WTC11 (cell line): ENCODE data around the gene LRMDA. TPM values are rescaled to one million over a fixed set of nuclear protein-coding genes. Genes with fewer than 3 reads are reported as not detected.

Experiments
- ATAC-seq: fragments of 200-7000 bp; cut with Tn5 transposase; 2 replicates; pipeline ENCODE4 v1.10.0; 2021; ENCODE audit warnings: mild to moderate bottlenecking, moderate library complexity
- CTCF ChIA-PET: fragments of 300-600 bp; sonication (Branson Sonifier 250); formaldehyde crosslinking; loops from one replicate; lab custom pipeline; 2021; ENCODE audit warnings: antibody characterized with exemption; lab: Charles Lee
- POLR2A ChIA-PET: fragments of 350-600 bp; sonication (Branson Sonifier 250); formaldehyde crosslinking; loops from one replicate; lab custom pipeline; 2021; ENCODE audit warnings: antibody characterized with exemption; lab: Charles Lee
- DNase-seq: peaks from one replicate; pipeline ENCODE4 v3.0.0; 2021; ENCODE audit warnings: low spot score
- H3K27ac Mint-ChIP-seq: 2 replicates; pipeline ENCODE4 v1.8.0; 2021; ENCODE audit warnings: mixed read lengths
- H3K27me3 Mint-ChIP-seq: 2 replicates; pipeline ENCODE4 v1.8.0; 2021; ENCODE audit warnings: low read depth, mild to moderate bottlenecking, moderate library complexity, mixed read lengths
- H3K36me3 Mint-ChIP-seq: 2 replicates; pipeline ENCODE4 v1.8.0; 2021; ENCODE audit warnings: mixed read lengths
- H3K4me1 Mint-ChIP-seq: 2 replicates; pipeline ENCODE4 v1.8.0; 2022; ENCODE audit warnings: mixed read lengths
- H3K4me3 Mint-ChIP-seq: 2 replicates; pipeline ENCODE4 v1.8.0; 2021; ENCODE audit warnings: mild to moderate bottlenecking, moderate library complexity, mixed read lengths
- H3K9me3 Mint-ChIP-seq: 2 replicates; pipeline ENCODE4 v1.8.0; 2021; ENCODE audit warnings: mixed read lengths
- AR ChIP-seq: fragments of 250-450 bp; sonication (Bioruptor Pico); IDR thresholded peaks from 2 replicates; pipeline ENCODE4 v1.9.0; 2021; ENCODE audit warnings: mild to moderate bottlenecking
- ATF3 ChIP-seq: sonication (generic); formaldehyde crosslinking; conservative IDR thresholded peaks from 2 replicates; pipeline ENCODE4 v1.8.1; 2022; ENCODE audit warnings: mild to moderate bottlenecking, missing genetic modification reagents
- ATF6 ChIP-seq: sonication (generic); formaldehyde crosslinking; IDR thresholded peaks from 2 replicates; pipeline ENCODE4 v1.8.1; 2023; ENCODE audit warnings: mild to moderate bottlenecking, missing genetic modification reagents
- ESRRA ChIP-seq: sonication (generic); formaldehyde crosslinking; IDR thresholded peaks from 2 replicates; pipeline ENCODE4 v1.8.1; 2022; ENCODE audit warnings: mild to moderate bottlenecking, missing genetic modification reagents, borderline replicate concordance
- ETV6 ChIP-seq: sonication (generic); formaldehyde crosslinking; IDR thresholded peaks from 2 replicates; pipeline ENCODE4 v1.8.1; 2022; ENCODE audit warnings: mild to moderate bottlenecking, missing genetic modification reagents
- FOXP1 ChIP-seq: sonication (generic); formaldehyde crosslinking; IDR thresholded peaks from 2 replicates; pipeline ENCODE4 v1.8.0; 2022; ENCODE audit warnings: missing genetic modification reagents, mild to moderate bottlenecking, moderate library complexity, borderline replicate concordance
- MAX ChIP-seq: sonication (generic); formaldehyde crosslinking; IDR thresholded peaks from 2 replicates; pipeline ENCODE4 v1.8.0; 2022; ENCODE audit warnings: mild to moderate bottlenecking, missing genetic modification reagents
- MLX ChIP-seq: sonication (generic); formaldehyde crosslinking; IDR thresholded peaks from 2 replicates; pipeline ENCODE4 v1.8.1; 2023; ENCODE audit warnings: mild to moderate bottlenecking, missing genetic modification reagents, moderate library complexity
- MYBL2 ChIP-seq: sonication (generic); formaldehyde crosslinking; IDR thresholded peaks from 2 replicates; pipeline ENCODE4 v1.8.1; 2023; ENCODE audit warnings: mild to moderate bottlenecking, moderate library complexity, missing genetic modification reagents
- NR3C1 ChIP-seq: sonication (generic); formaldehyde crosslinking; conservative IDR thresholded peaks from 2 replicates; pipeline ENCODE4 v1.8.1; 2023; ENCODE audit warnings: low read depth, mild to moderate bottlenecking, missing genetic modification reagents
- RORB ChIP-seq: fragments of 250-450 bp; sonication (Bioruptor Pico); IDR thresholded peaks from 2 replicates; pipeline ENCODE4 v1.9.0; 2021; ENCODE audit warnings: mild to moderate bottlenecking
- STAT6 ChIP-seq: sonication (generic); formaldehyde crosslinking; conservative IDR thresholded peaks from 2 replicates; pipeline ENCODE4 v1.8.1; 2023; ENCODE audit warnings: mild to moderate bottlenecking, low read depth, missing genetic modification reagents, moderate library complexity
- TEAD1 ChIP-seq: sonication (generic); formaldehyde crosslinking; IDR thresholded peaks from 2 replicates; pipeline ENCODE4 v1.8.0; 2022; ENCODE audit warnings: mild to moderate bottlenecking, missing genetic modification reagents
- TEAD4 ChIP-seq: sonication (generic); formaldehyde crosslinking; IDR thresholded peaks from 2 replicates; pipeline ENCODE4 v1.8.0; 2022; ENCODE audit warnings: mild to moderate bottlenecking, missing genetic modification reagents
- USF1 ChIP-seq: sonication (generic); formaldehyde crosslinking; IDR thresholded peaks from 2 replicates; pipeline ENCODE4 v1.8.0; 2022; ENCODE audit warnings: mild to moderate bottlenecking, missing genetic modification reagents
- ZBTB43 ChIP-seq: sonication (generic); formaldehyde crosslinking; IDR thresholded peaks from 2 replicates; pipeline ENCODE4 v1.8.1; 2023; ENCODE audit warnings: mild to moderate bottlenecking, missing genetic modification reagents
- ZNF121 ChIP-seq: sonication (generic); formaldehyde crosslinking; IDR thresholded peaks from 2 replicates; pipeline ENCODE4 v1.8.0; 2023; ENCODE audit warnings: missing genetic modification reagents
- ZNF138 ChIP-seq: sonication (generic); formaldehyde crosslinking; conservative IDR thresholded peaks from 2 replicates; pipeline ENCODE4 v1.8.1; 2022; ENCODE audit warnings: mild to moderate bottlenecking, moderate library complexity, missing genetic modification reagents
- ZNF281 ChIP-seq: sonication (generic); formaldehyde crosslinking; IDR thresholded peaks from 2 replicates; pipeline ENCODE4 v1.8.0; 2023; ENCODE audit warnings: mild to moderate bottlenecking, missing genetic modification reagents
- total RNA-seq: library from RNA; stranded (reverse); gene quantifications from 3 replicates; pipeline ENCODE4 v1.2.3, GENCODE V29; 2021

LRMDA gene
- total RNA-seq, 1 experiment from 2014 or later: 0.92 TPM

GRCh38 chr10:76043261-76043660 lies 611.8 kb downstream of the LRMDA start (continued):
- no peak for TF ChIP-seq STAT6 (CRISPR knock-in tag)
- no peak for TF ChIP-seq ZNF121 (CRISPR knock-in tag)
- TF ChIP-seq USF1 (CRISPR knock-in tag): no peak
- no peak for TF ChIP-seq ESRRA (CRISPR knock-in tag)
- TF ChIP-seq TEAD4 (CRISPR knock-in tag): no peak
- TF ChIP-seq MAX (CRISPR knock-in tag): no peak
- TF ChIP-seq ETV6 (CRISPR knock-in tag): no peak
- TF ChIP-seq FOXP1 (CRISPR knock-in tag): no peak

- no peak for ATAC-seq
- H3K9me3 Mint-ChIP-seq: peaks cover 17% of the 10 kb centered on the region
- POLR2A ChIA-PET: no interaction called here
- no peak overlapping the region for H3K4me3 Mint-ChIP-seq
- CTCF ChIA-PET: no interaction called here
- H3K36me3 Mint-ChIP-seq: peaks cover 12% of the 10 kb centered on the region
- DNase-seq: no peak
- TF ChIP-seq MYBL2 (CRISPR knock-in tag) (no peak), NR3C1 (CRISPR knock-in tag) (no peak), ESRRA (CRISPR knock-in tag) (no peak), MLX (CRISPR knock-in tag) (no peak), ZNF138 (CRISPR knock-in tag) (no peak), RORB (no peak)
- no peak overlapping the region for H3K27ac Mint-ChIP-seq
- peaks cover 6% of the 10 kb centered on the region for H3K27me3 Mint-ChIP-seq
- H3K4me1 Mint-ChIP-seq: peaks cover 8% of the 10 kb centered on the region
These were observed 613.3 kb downstream of the LRMDA start for GRCh38 chr10:76044751-76045150.

GRCh38 chr10:76045174-76045573 lies 613.8 kb downstream of the LRMDA start:
- no peak for DNase-seq
- Mint-ChIP-seq H3K27ac (no peak overlapping the region), H3K4me1 (peaks cover 8% of the 10 kb centered on the region), H3K27me3 (peaks cover 6% of the 10 kb centered on the region), H3K36me3 (peaks cover 8% of the 10 kb centered on the region), H3K9me3 (peaks cover 13% of the 10 kb centered on the region), H3K4me3 (no peak overlapping the region)
- POLR2A ChIA-PET: no interaction called here
- no peak for ATAC-seq
- CTCF ChIA-PET: interaction anchor here (1.0 kb wide), 1 partner anchor 9 kb away, joined by 4 read pairs; no protein-coding TSS in a partner anchor
- no peak for TF ChIP-seq ZBTB43
- TF ChIP-seq ATF6 (CRISPR knock-in tag): no peak
- no peak for TF ChIP-seq ZNF281 (CRISPR knock-in tag)
- TF ChIP-seq TEAD1 (CRISPR knock-in tag): no peak
- no peak for TF ChIP-seq AR (CRISPR knock-in tag)
- no peak for TF ChIP-seq ATF3 (CRISPR knock-in tag)
